K562 (cell line): ENCODE data around the gene YBX2. TPM values are rescaled to one million over a fixed set of nuclear protein-coding genes. Genes with fewer than 3 reads are reported as not detected.

ENCODE experiments used
- ADNP ChIP-seq: fragments of 200-800 bp; sonication (Bioruptor generic); IDR thresholded peaks from 2 replicates; pipeline ENCODE4 v1.6.1; 2016; ENCODE audit warnings: missing genetic modification characterization, missing compliant biosample characterization
- CREB1 ChIP-seq, 2 experiments: sonication (generic) in 1 of 2; formaldehyde crosslinking in 1 of 2; IDR thresholded peaks; 2 replicates each; pipeline versions ENCODE4 v1.6.1 to v1.8.0; 2012 to 2022; ENCODE audit warnings: inconsistent platforms in 1 of 2, mild to moderate bottlenecking in 1 of 2, missing genetic modification reagents in 1 of 2, moderate library complexity in 1 of 2
- CTBP1 ChIP-seq: fragments of 450-650 bp; IDR thresholded peaks from 2 replicates; pipeline ENCODE4 v1.6.1; 2016; ENCODE audit warnings: borderline replicate concordance
- DACH1 ChIP-seq: fragments of 450-650 bp; IDR thresholded peaks from 2 replicates; pipeline ENCODE4 v1.6.1; 2018; ENCODE audit not compliant: partially characterized antibody
- E2F6 ChIP-seq, 2 experiments: IDR thresholded peaks; 2 replicates each; pipeline ENCODE4 v1.6.1; 2011; ENCODE audit warnings: borderline replicate concordance in 1 of 2, control low read depth in 1 of 2, low read depth in 1 of 2, low read length in 1 of 2, mild to moderate bottlenecking in 1 of 2, mixed read lengths in 1 of 2, moderate library complexity in 1 of 2; ENCODE audit not compliant: insufficient read depth in 1 of 2, insufficient read length in 1 of 2, poor library complexity in 1 of 2, severe bottlenecking in 1 of 2; ENCODE audit errors: extremely low read depth in 1 of 2
- ETS1 ChIP-seq: conservative IDR thresholded peaks from 2 replicates; pipeline ENCODE4 v1.6.1; 2011; ENCODE audit warnings: low read depth, mild to moderate bottlenecking, low read length; ENCODE audit not compliant: control insufficient read depth
- FOS ChIP-seq: IDR thresholded peaks from 3 replicates; pipeline ENCODE4 v1.6.1; 2011; ENCODE audit not compliant: insufficient read length; ENCODE audit errors: extremely low read depth
- FOXA3 ChIP-seq, 2 experiments: fragments of 450-650 bp in 1 of 2; sonication (generic) in 1 of 2; formaldehyde crosslinking; IDR thresholded peaks in 1 of 2; conservative IDR thresholded peaks in 1 of 2; 2 replicates each; pipeline versions ENCODE4 v1.4.0 to v1.8.0; 2020 to 2022; ENCODE audit warnings: mild to moderate bottlenecking in 2 of 2, missing genetic modification reagents in 1 of 2
- FOXP1 ChIP-seq: sonication (generic); formaldehyde crosslinking; IDR thresholded peaks from 2 replicates; pipeline ENCODE4 v1.8.0; 2022; ENCODE audit warnings: mild to moderate bottlenecking, missing genetic modification reagents
- GABPA ChIP-seq: fragments of 200-800 bp; sonication (Bioruptor generic); conservative IDR thresholded peaks from 2 replicates; pipeline ENCODE4 v1.6.1; 2016; ENCODE audit warnings: low read depth, missing genetic modification characterization, missing compliant biosample characterization
- GABPB1 ChIP-seq: sonication (generic); formaldehyde crosslinking; IDR thresholded peaks from 2 replicates; pipeline ENCODE4 v1.8.0; 2022; ENCODE audit warnings: mild to moderate bottlenecking, missing genetic modification reagents
- GMEB1 ChIP-seq: fragments of 250-450 bp; sonication (Bioruptor Pico); IDR thresholded peaks from 2 replicates; pipeline ENCODE4 v1.4.0; 2020; ENCODE audit warnings: mild to moderate bottlenecking
- KAT7 ChIP-seq: sonication (generic); formaldehyde crosslinking; IDR thresholded peaks from 2 replicates; pipeline ENCODE4 v1.8.0; 2022; ENCODE audit warnings: missing genetic modification reagents, mild to moderate bottlenecking, borderline replicate concordance
- KLF10 ChIP-seq: fragments of 250-450 bp; sonication (Bioruptor Pico); IDR thresholded peaks from 2 replicates; pipeline ENCODE4 v1.6.1; 2021; ENCODE audit warnings: matching md5 sums
- KLF16 ChIP-seq: IDR thresholded peaks from 2 replicates; pipeline ENCODE4 v1.6.1; 2016; ENCODE audit warnings: antibody characterized with exemption
- MAX ChIP-seq: sonication (generic); formaldehyde crosslinking; IDR thresholded peaks from 2 replicates; pipeline ENCODE4 v1.9.0; 2022; ENCODE audit warnings: mild to moderate bottlenecking, missing genetic modification reagents
- NFRKB ChIP-seq: fragments of 450-650 bp; IDR thresholded peaks from 2 replicates; pipeline ENCODE4 v1.6.1; 2016; ENCODE audit warnings: low read depth
- SRSF3 ChIP-seq: fragments of 200-400 bp; formaldehyde crosslinking; IDR thresholded peaks from 2 replicates; pipeline ENCODE4 v1.6.1; 2016; ENCODE audit warnings: mild to moderate bottlenecking, low read length, moderate library complexity; ENCODE audit not compliant: insufficient read depth
- THRAP3 ChIP-seq: fragments of 450-650 bp; IDR thresholded peaks from 2 replicates; pipeline ENCODE4 v1.6.1; 2016; ENCODE audit warnings: mild to moderate bottlenecking, inconsistent platforms, borderline replicate concordance
- ZC3H4 ChIP-seq: sonication (generic); formaldehyde crosslinking; IDR thresholded peaks from 2 replicates; pipeline ENCODE4 v1.9.0; 2021; ENCODE audit warnings: missing genetic modification reagents, borderline replicate concordance
- ZFX ChIP-seq: sonication (generic); formaldehyde crosslinking; IDR thresholded peaks from 2 replicates; pipeline ENCODE4 v1.8.0; 2022; ENCODE audit warnings: mild to moderate bottlenecking, missing genetic modification reagents, moderate library complexity
- ZNF282 ChIP-seq: sonication (generic); formaldehyde crosslinking; IDR thresholded peaks from 2 replicates; pipeline ENCODE4 v1.8.1; 2023; ENCODE audit warnings: missing genetic modification reagents
- polyA plus RNA-seq, 8 experiments: library from polyadenylated mRNA; depleted of rRNA in 4 of 8; stranded (reverse) in 5 of 8; unstranded in 3 of 8; fragments of >200 nt; fragmentation: Nextera tagmentation in 2 of 8; fragmentation: Illumina TruSeq in 1 of 8; extraction: Ambion mirVana in 2 of 8; extraction: Trizol in 1 of 8; gene quantifications; 2 replicates each; pipeline versions ENCODE4 v1.2.1 to v1.2.3, GENCODE V29; 2011 to 2014; ENCODE audit warnings: inconsistent platforms in 1 of 8, missing spikeins in 1 of 8
- total RNA-seq, 7 experiments: library from RNA; depleted of rRNA in 6 of 7; stranded (reverse); fragments of >200 nt in 6 of 7; fragmentation: Illumina TruSeq in 2 of 7; extraction: Trizol in 2 of 7; gene quantifications; 2 replicates each; pipeline versions ENCODE4 v1.2.1 to v1.2.3, GENCODE V29; 2011 to 2021; ENCODE audit warnings: low replicate concordance in 1 of 7

Gene YBX2
- total and polyA plus RNA-seq, 9 of the 15 experiments (the other 6 are each of a cell fraction or from before 2014, with no cell fraction given) = 0.03 to 0.59 (median 0.27) TPM; not detected in 6

- peak; percentile 75; the same call in 1 of the 2 replicates for TF ChIP-seq FOXP1 (CRISPR knock-in tag)
- TF ChIP-seq KLF16 = no peak
- TF ChIP-seq ZNF282 (CRISPR knock-in tag) = peak; percentile 39; the same call in 1 of the 2 replicates
- TF ChIP-seq DACH1 = no peak
- peak; percentile 60 for TF ChIP-seq GABPA (tag)
- TF ChIP-seq E2F6 (IDR thresholded peaks at IDR 0.05; ENCODE audit: borderline replicate concordance in 1 of 2, extremely low read depth in 1 of 2, insufficient read depth in 1 of 2, insufficient read length in 1 of 2, low read depth in 1 of 2, low read length in 1 of 2, poor library complexity in 1 of 2, severe bottlenecking in 1 of 2) = peak; percentile 87 to 92
- TF ChIP-seq GABPB1 = peak; percentile 49; the same call in 1 of the 2 replicates
- 0 out of 2 replicates have a peak, but pooled peaks have one; percentile 5 for TF ChIP-seq ZC3H4 (CRISPR knock-in tag)
- TF ChIP-seq CTBP1 = peak; percentile 54; the same call in 1 of the 2 replicates
- no peak for TF ChIP-seq ADNP
- 0 out of 2 replicates have a peak, but pooled peaks have one; percentile 37 for TF ChIP-seq GMEB1 (CRISPR knock-in tag)
- no peak for TF ChIP-seq FOS
- TF ChIP-seq KLF10 (CRISPR knock-in tag) = no peak
- 0 out of 2 replicates have a peak, but pooled peaks have one; percentile 63 for TF ChIP-seq SRSF3
- TF ChIP-seq THRAP3 = no peak
- TF ChIP-seq CREB1 (IDR thresholded peaks at IDR 0.05) = peak; percentile 84
- no peak for TF ChIP-seq CREB1 (CRISPR knock-in tag; IDR thresholded peaks at IDR 0.05)
- TF ChIP-seq NFRKB = 0 out of 2 replicates have a peak, but pooled peaks have one; percentile 51
- TF ChIP-seq ETS1 = peak; percentile 59
- peak; percentile 40; the same call in 1 of the 2 replicates for TF ChIP-seq ZFX (CRISPR knock-in tag)
- peak; percentile 90 for TF ChIP-seq MAX (CRISPR knock-in tag)
- peak in 1 of 2 experiments; percentile 16; a peak in 1 of 4 replicates for TF ChIP-seq FOXA3 (CRISPR knock-in tag; conservative IDR thresholded peaks at IDR 0.05 in 1 of 2, IDR thresholded peaks at IDR 0.05 in 1 of 2)
- peak; percentile 65; the same call in 1 of the 2 replicates for TF ChIP-seq KAT7
These were observed 13.5 kb upstream of the YBX2 start (continued) for GRCh38 chr17:7307686-7308624.
